Measurements from ENCODE around the gene ACTG1. TPM values are rescaled to one million over a fixed set of nuclear protein-coding genes. Genes with fewer than 3 reads are reported as not detected.

The ACTG1 gene
- 1,000 to 10,000 TPM; 1,183 to 1,383 (median 1,262) TPM for total RNA-seq
- 1,096 TPM for total RNA-seq (2013)
- 807 to 4,132 (median 1,281) reads per million in 29 experiments for total RNA-seq

- no peaks in the 10 kb centered on the region for H3K9me3 Mint-ChIP-seq
- peaks cover 26 to 83% of the 10 kb centered on the region in 2 experiments for H3K4me1 ChIP-seq (ENCODE audit: control insufficient read depth in 1 of 2, extremely low read depth in 1 of 2, insufficient read depth in 2 of 2, low read length in 2 of 2)
- H3K4me1 Mint-ChIP-seq = peaks cover 43 to 57% (median 53%) of the 10 kb centered on the region in 3 donors
- DNase-seq = peak; percentile 85 to 95 (median 91)
- peak within 1 kb of the TSS; percentile 81 for H3K27ac ChIP-seq (ENCODE audit: low read length)
- peak within 1 kb of the TSS; percentile 93 to 96 for H3K27ac Mint-ChIP-seq
- H3K27me3 ChIP-seq (replicated peaks in 1 of 2; ENCODE audit: control insufficient read depth in 2 of 2, extremely low read depth in 1 of 2, insufficient read depth in 2 of 2, low read length in 1 of 2) = no peaks in the 10 kb centered on the region
- POLR2A ChIA-PET = no interaction called here
- H3K4me3 ChIP-seq (ENCODE audit: control insufficient read depth in 1 of 2, extremely low read depth in 1 of 2, low read length in 1 of 2) = peak within 1 kb of the TSS; percentile 84 to 96
- peak within 1 kb of the TSS; percentile 95 to 98 (median 98) for H3K4me3 Mint-ChIP-seq
- CTCF ChIA-PET = no interaction called here
- ATAC-seq (replicated peaks in 1 of 4) = peak; percentile 69 to 77 (median 74)
- H3K36me3 ChIP-seq (ENCODE audit: control insufficient read depth in 2 of 2, extremely low read depth in 1 of 2, insufficient read depth in 1 of 2, low read length in 1 of 2) = peaks cover 16 to 37% of the 10 kb centered on the region in 2 donors
- H3K36me3 Mint-ChIP-seq = peaks cover 35% of the 10 kb centered on the region
- no peaks in the 10 kb centered on the region for H3K9me3 ChIP-seq
- under 1% methylated on average over 97 of the region's 111 CpGs for WGBS (ENCODE audit: insufficient coverage)
- H3K27me3 Mint-ChIP-seq = no peaks in the 10 kb centered on the region
Observed at GRCh38 chr17:81512562-81513371, at the start of gene ACTG1. Gene ACTG1, minus strand, starts transcription at chr17:81512799. Its CDS starts 445 bp downstream, at chr17:81512354.

DNA sequence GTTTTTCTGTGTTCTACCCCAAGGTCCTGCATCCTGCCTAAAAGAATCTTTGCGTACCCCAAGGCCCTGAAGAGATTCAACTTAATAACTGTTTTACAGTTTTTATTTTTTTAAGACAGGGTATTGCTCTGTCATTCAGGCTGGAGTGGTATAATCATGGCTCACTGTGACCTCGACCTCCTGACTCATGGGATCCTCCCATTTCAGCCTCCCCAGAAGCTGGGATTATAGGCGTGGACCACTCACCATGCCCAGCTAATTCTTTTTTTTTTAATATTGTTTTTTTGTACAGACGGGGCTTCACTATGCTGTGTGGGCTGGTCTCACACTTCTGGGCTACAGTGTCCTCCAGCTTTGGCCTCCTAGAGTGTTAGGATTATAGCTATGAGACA lies 48.9 kb upstream of the ACTG1 start:
- peaks cover 22 to 67% of the 10 kb centered on the region in 2 donors for H3K36me3 ChIP-seq (ENCODE audit: control insufficient read depth in 2 of 2, extremely low read depth in 1 of 2, insufficient read depth in 1 of 2, low read length in 1 of 2)

DNA sequence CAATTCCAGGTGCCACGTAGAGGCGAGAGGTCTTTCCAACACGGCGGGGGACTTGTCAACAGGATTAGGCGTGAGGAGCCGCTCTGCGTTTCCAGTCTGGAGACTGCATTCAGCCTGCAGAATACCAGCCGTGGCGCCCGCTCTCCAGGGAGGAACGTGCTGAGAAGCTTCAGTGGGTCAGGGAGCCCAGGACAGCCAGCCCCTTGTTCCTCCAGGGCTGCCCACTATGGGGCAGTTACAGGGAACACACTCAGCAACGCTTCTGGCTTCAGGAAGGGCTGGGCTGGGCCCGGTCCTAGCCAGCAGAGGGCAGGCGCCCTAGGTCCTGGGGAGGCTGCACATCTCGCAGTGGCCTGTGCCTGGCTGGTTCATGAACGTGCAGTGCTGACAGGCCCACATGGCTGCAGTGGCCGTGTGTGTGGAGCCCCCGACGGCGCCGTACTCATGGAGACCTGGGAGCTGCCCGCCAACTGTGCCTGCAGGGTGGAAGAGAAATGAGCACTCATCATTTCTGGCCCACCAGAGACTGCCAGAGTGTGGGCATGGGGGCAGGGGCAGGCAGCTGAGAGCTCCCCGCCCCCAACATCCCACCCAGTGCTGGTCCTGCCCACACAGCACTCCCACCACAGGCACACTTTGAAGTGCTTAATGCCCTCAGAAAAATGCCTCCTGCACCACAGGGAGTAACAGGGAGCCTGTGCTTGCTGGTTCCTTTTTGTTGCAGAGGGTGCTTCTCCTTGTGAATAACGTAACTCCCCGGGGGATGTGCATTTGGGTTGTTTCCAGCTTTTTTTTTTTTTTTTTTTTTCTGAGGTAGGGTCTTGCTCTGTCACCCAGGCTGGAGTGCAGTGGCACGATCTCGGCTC lies 46.6 kb upstream of the ACTG1 start:
- no peaks in the 10 kb centered on the region for H3K27me3 ChIP-seq (replicated peaks in 1 of 2; ENCODE audit: control insufficient read depth in 2 of 2, extremely low read depth in 1 of 2, insufficient read depth in 2 of 2, low read length in 1 of 2)
- Mint-ChIP-seq H3K36me3 (peaks cover 8% of the 10 kb centered on the region), H3K9me3 (no peaks in the 10 kb centered on the region), H3K27ac (no peak overlapping the region), H3K4me1 (peaks cover 2 to 5% (median 3%) of the 10 kb centered on the region in 3 donors), H3K4me3 (no peak overlapping the region), H3K27me3 (no peaks in the 10 kb centered on the region)
- ChIA-PET CTCF (no interaction called here), POLR2A (interaction anchor here in 1 of 2 donors (1.0 kb wide), 1 partner anchor 11 kb away, joined by 3 read pairs; no protein-coding TSS in a partner anchor)
- DNase-seq (no peak), ATAC-seq (replicated peaks in 1 of 4) (no peak)
- no peak overlapping the region for H3K4me3 ChIP-seq (ENCODE audit: control insufficient read depth in 1 of 2, extremely low read depth in 1 of 2, low read length in 1 of 2)
- H3K36me3 ChIP-seq (ENCODE audit: control insufficient read depth in 2 of 2, extremely low read depth in 1 of 2, insufficient read depth in 1 of 2, low read length in 1 of 2) = peaks cover 20 to 46% of the 10 kb centered on the region in 2 donors
- no peaks in the 10 kb centered on the region for H3K9me3 ChIP-seq
- H3K4me1 ChIP-seq (ENCODE audit: control insufficient read depth in 1 of 2, extremely low read depth in 1 of 2, insufficient read depth in 2 of 2, low read length in 2 of 2) = peaks cover 0 to 3% of the 10 kb centered on the region in 2 experiments
- WGBS (ENCODE audit: insufficient coverage) = 93% methylated on average over 16 of the region's 27 CpGs
- H3K27ac ChIP-seq (ENCODE audit: low read length) = no peak overlapping the region

More for the DNA sequence above, 48.9 kb upstream of the ACTG1 start:
- POLR2A ChIA-PET = no interaction called here
- Mint-ChIP-seq H3K27ac (no peak overlapping the region), H3K9me3 (no peaks in the 10 kb centered on the region), H3K36me3 (peaks cover 25% of the 10 kb centered on the region), H3K27me3 (no peaks in the 10 kb centered on the region), H3K4me3 (no peak overlapping the region), H3K4me1 (peaks cover 0 to 2% (median 0%) of the 10 kb centered on the region in 3 donors)
- no CpG with 5 or more reads among the region's 4 CpGs for WGBS (ENCODE audit: insufficient coverage)
- DNase-seq (no peak), ATAC-seq (replicated peaks in 1 of 4) (no peak)
- no peak overlapping the region for H3K27ac ChIP-seq (ENCODE audit: low read length)
- H3K27me3 ChIP-seq (replicated peaks in 1 of 2; ENCODE audit: control insufficient read depth in 2 of 2, extremely low read depth in 1 of 2, insufficient read depth in 2 of 2, low read length in 1 of 2) = no peaks in the 10 kb centered on the region
- H3K4me1 ChIP-seq (ENCODE audit: control insufficient read depth in 1 of 2, extremely low read depth in 1 of 2, insufficient read depth in 2 of 2, low read length in 2 of 2) = peaks cover 0 to 3% of the 10 kb centered on the region in 2 experiments
- H3K4me3 ChIP-seq (ENCODE audit: control insufficient read depth in 1 of 2, extremely low read depth in 1 of 2, low read length in 1 of 2) = no peak overlapping the region
- CTCF ChIA-PET = no interaction called here
- H3K9me3 ChIP-seq = no peaks in the 10 kb centered on the region

GRCh38 chr17:81558115-81558468 lies 45.5 kb upstream of the ACTG1 start:
- no peak for DNase-seq
- Histone ChIP-seq H3K9me3 (no peaks in the 10 kb centered on the region), H3K4me3 (ENCODE audit: control insufficient read depth in 1 of 2, extremely low read depth in 1 of 2, low read length in 1 of 2) (no peak overlapping the region), H3K4me1 (ENCODE audit: control insufficient read depth in 1 of 2, extremely low read depth in 1 of 2, insufficient read depth in 2 of 2, low read length in 2 of 2) (peaks cover 7 to 14% of the 10 kb centered on the region in 2 experiments), H3K27ac (ENCODE audit: low read length) (no peak overlapping the region), H3K36me3 (ENCODE audit: control insufficient read depth in 2 of 2, extremely low read depth in 1 of 2, insufficient read depth in 1 of 2, low read length in 1 of 2) (peaks cover 20 to 40% of the 10 kb centered on the region in 2 donors), H3K27me3 (replicated peaks in 1 of 2; ENCODE audit: control insufficient read depth in 2 of 2, extremely low read depth in 1 of 2, insufficient read depth in 2 of 2, low read length in 1 of 2) (no peaks in the 10 kb centered on the region)
- Mint-ChIP-seq H3K36me3 (peaks cover 8% of the 10 kb centered on the region), H3K4me3 (no peak overlapping the region), H3K27me3 (no peaks in the 10 kb centered on the region), H3K4me1 (peaks cover 12 to 16% (median 14%) of the 10 kb centered on the region in 3 donors), H3K9me3 (no peaks in the 10 kb centered on the region), H3K27ac (no peak overlapping the region)
- ChIA-PET POLR2A (no interaction called here), CTCF (no interaction called here)
- no peak for ATAC-seq (replicated peaks in 1 of 4)
- 87% methylated on average over 3 of the region's 12 CpGs for WGBS (ENCODE audit: insufficient coverage)

DNA sequence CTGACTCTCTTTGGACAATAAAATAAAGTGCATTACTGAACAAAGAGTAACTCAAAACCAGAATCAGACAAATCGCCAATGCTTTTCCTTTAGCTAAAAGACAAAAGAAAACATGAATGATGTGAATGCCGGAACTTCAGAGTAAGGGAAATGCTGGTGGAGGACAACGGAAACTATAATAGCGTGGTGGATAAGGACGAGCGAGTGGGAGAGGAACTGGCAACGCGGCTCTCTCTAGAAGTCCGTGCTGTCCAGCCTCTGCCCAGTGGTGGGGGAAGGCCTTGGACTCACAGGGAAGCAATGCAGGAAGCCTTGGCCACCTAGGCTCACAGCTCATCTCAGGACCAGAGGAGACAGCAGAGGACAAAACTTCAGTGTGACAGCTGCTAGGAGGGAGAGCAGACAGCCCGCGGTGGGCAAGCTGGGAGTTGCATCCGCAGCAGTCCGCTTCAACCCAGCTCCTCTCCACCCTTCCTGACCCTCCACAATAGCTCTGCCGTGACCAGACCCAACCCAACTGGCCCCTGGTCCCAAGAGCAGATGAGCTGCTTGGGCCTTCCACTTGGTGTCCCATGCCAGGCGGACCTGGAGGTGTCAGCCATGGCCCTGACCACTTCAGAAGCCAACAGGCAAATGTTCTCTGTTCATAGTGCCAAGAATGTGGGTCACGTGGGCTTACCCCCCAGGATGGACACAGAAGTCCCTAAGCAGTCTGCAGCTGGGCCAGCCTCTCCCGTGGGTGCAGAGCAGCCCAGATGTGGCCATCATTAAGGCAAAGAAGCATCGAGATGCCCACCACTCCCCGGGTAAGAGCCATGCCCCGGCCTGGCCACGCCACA lies 44.9 kb upstream of the ACTG1 start:
- Mint-ChIP-seq H3K9me3 (no peaks in the 10 kb centered on the region), H3K36me3 (peaks cover 8% of the 10 kb centered on the region), H3K27me3 (no peaks in the 10 kb centered on the region), H3K4me3 (no peak overlapping the region), H3K27ac (peak overlapping the region in 1 of 2 donors; percentile 23), H3K4me1 (peaks cover 12 to 18% (median 14%) of the 10 kb centered on the region in 3 donors)
- Histone ChIP-seq H3K4me1 (ENCODE audit: control insufficient read depth in 1 of 2, extremely low read depth in 1 of 2, insufficient read depth in 2 of 2, low read length in 2 of 2) (peaks cover 7 to 19% of the 10 kb centered on the region in 2 experiments), H3K9me3 (no peaks in the 10 kb centered on the region), H3K27me3 (replicated peaks in 1 of 2; ENCODE audit: control insufficient read depth in 2 of 2, extremely low read depth in 1 of 2, insufficient read depth in 2 of 2, low read length in 1 of 2) (no peaks in the 10 kb centered on the region), H3K36me3 (ENCODE audit: control insufficient read depth in 2 of 2, extremely low read depth in 1 of 2, insufficient read depth in 1 of 2, low read length in 1 of 2) (peaks cover 20 to 37% of the 10 kb centered on the region in 2 donors), H3K4me3 (ENCODE audit: control insufficient read depth in 1 of 2, extremely low read depth in 1 of 2, low read length in 1 of 2) (no peak overlapping the region), H3K27ac (ENCODE audit: low read length) (no peak overlapping the region)
- ATAC-seq (replicated peaks in 1 of 4) = no peak
- ChIA-PET POLR2A (no interaction called here), CTCF (no interaction called here)
- no peak for DNase-seq
- 94% methylated on average over 13 of the region's 21 CpGs for WGBS (ENCODE audit: insufficient coverage)

DNA sequence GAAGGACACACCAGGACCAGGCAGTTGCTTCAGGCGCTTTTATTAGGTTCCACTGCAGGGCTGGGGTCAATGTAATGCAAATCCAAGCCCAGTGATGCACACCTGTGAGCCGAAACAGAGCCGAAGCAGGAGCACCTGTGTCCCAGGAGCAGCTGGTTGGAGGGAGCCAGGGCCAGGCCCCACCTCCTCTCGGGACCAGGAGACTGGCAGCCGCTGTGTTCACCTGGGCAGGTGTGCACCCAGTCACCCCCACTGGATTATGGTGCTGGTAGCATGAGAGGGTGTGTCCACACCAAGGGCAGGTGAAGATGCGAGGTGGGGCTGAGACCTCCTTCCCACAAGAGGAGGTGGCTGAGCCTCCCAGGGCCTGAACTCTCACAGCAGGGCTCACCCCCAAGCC lies 44.3 kb upstream of the ACTG1 start:
- no peak overlapping the region for H3K4me3 Mint-ChIP-seq
- H3K27ac ChIP-seq (ENCODE audit: low read length) = no peak overlapping the region
- H3K4me1 ChIP-seq (ENCODE audit: control insufficient read depth in 1 of 2, extremely low read depth in 1 of 2, insufficient read depth in 2 of 2, low read length in 2 of 2) = peaks cover 7 to 19% of the 10 kb centered on the region in 2 experiments
- DNase-seq (no peak), ATAC-seq (replicated peaks in 1 of 4) (no peak)
- no peaks in the 10 kb centered on the region for H3K27me3 ChIP-seq (replicated peaks in 1 of 2; ENCODE audit: control insufficient read depth in 2 of 2, extremely low read depth in 1 of 2, insufficient read depth in 2 of 2, low read length in 1 of 2)
- H3K4me3 ChIP-seq (ENCODE audit: control insufficient read depth in 1 of 2, extremely low read depth in 1 of 2, low read length in 1 of 2) = no peak overlapping the region
- H3K27me3 Mint-ChIP-seq = no peaks in the 10 kb centered on the region
- ChIA-PET CTCF (no interaction called here), POLR2A (no interaction called here)
- H3K36me3 Mint-ChIP-seq = peaks cover 8% of the 10 kb centered on the region
- no peaks in the 10 kb centered on the region for H3K9me3 ChIP-seq
- 97% methylated on average over 3 of the region's 6 CpGs for WGBS (ENCODE audit: insufficient coverage)
- H3K4me1 Mint-ChIP-seq = peaks cover 12 to 18% (median 14%) of the 10 kb centered on the region in 3 donors
- H3K27ac Mint-ChIP-seq = peak overlapping the region in 1 of 2 donors; percentile 23
- peaks cover 20 to 32% of the 10 kb centered on the region in 2 donors for H3K36me3 ChIP-seq (ENCODE audit: control insufficient read depth in 2 of 2, extremely low read depth in 1 of 2, insufficient read depth in 1 of 2, low read length in 1 of 2)
- H3K9me3 Mint-ChIP-seq = no peaks in the 10 kb centered on the region

Data from T-cell (primary cell).